ENCODE measurements around the gene UGT1A3.
A peak's percentile ranks its signal among the peaks of the same experiment; 100 is the strongest.
"Not testable (repeated sequence)": the region's sequence is repeated elsewhere in the genome, so short reads cannot be mapped to it uniquely, and the experiment has no call there.

The UGT1A3 gene

GRCh38 chr2:233707940-233708644 is 20.8 kb upstream of the UGT1A3 start:
- DNase-seq (ENCODE audit: low read depth in 2 of 2) = no peak

- DNase-seq (ENCODE audit: low read depth in 2 of 2) = no peak
Observed at GRCh38 chr2:233708942-233709341, 19.9 kb upstream of the UGT1A3 start.

- DNase-seq (ENCODE audit: low read depth in 2 of 2) = peak; percentile 48 to 56
Observed at GRCh38 chr2:233711312-233712008, 17.4 kb upstream of the UGT1A3 start.

- no peak for DNase-seq (ENCODE audit: low read depth in 2 of 2)
Observed at GRCh38 chr2:233712611-233713261, 16.1 kb upstream of the UGT1A3 start, which contains the start of gene UGT1A5. Gene UGT1A5, plus strand, starts transcription at chr2:233712907. Its CDS starts 85 bp downstream, at chr2:233712992.

- no peak for DNase-seq (ENCODE audit: low read depth in 2 of 2)
Observed at GRCh38 chr2:233713262-233713615, 15.6 kb upstream of the UGT1A3 start.

GRCh38 chr2:233714121-233714520 is 14.7 kb upstream of the UGT1A3 start:
- no peak for DNase-seq (ENCODE audit: low read depth in 2 of 2)

GRCh38 chr2:233718552-233718951 is 10.3 kb upstream of the UGT1A3 start, which contains the start of gene UGT1A4:
Gene UGT1A4, plus strand, starts transcription at chr2:233718736. Its CDS starts 85 bp downstream, at chr2:233718821.
- no peak for DNase-seq (ENCODE audit: low read depth in 2 of 2)

GRCh38 chr2:233736868-233737653 is 8.2 kb downstream of the UGT1A3 start:
- DNase-seq (ENCODE audit: low read depth in 2 of 2) = not testable (repeated sequence)

GRCh38 chr2:233740870-233741269 is 12.0 kb downstream of the UGT1A3 start:
- no peak for DNase-seq (ENCODE audit: low read depth in 2 of 2)

- DNase-seq (ENCODE audit: low read depth in 2 of 2) = no peak
Observed at GRCh38 chr2:233743464-233744259, 14.8 kb downstream of the UGT1A3 start.

- DNase-seq (ENCODE audit: low read depth in 2 of 2) = no peak
Observed at GRCh38 chr2:233745073-233745755, 16.4 kb downstream of the UGT1A3 start.

GRCh38 chr2:233745838-233746237 is 17.0 kb downstream of the UGT1A3 start:
- not testable (repeated sequence) for DNase-seq (ENCODE audit: low read depth in 2 of 2)

GRCh38 chr2:233746475-233747282 is 17.8 kb downstream of the UGT1A3 start:
- no peak for DNase-seq (ENCODE audit: low read depth in 2 of 2)

GRCh38 chr2:233747283-233747544 is 18.4 kb downstream of the UGT1A3 start:
- DNase-seq (ENCODE audit: low read depth in 2 of 2) = no peak

- DNase-seq (ENCODE audit: low read depth in 2 of 2) = not testable (repeated sequence)
Observed at GRCh38 chr2:233750689-233751088, 21.8 kb downstream of the UGT1A3 start.

GRCh38 chr2:233751212-233752009 is 22.6 kb downstream of the UGT1A3 start:
- DNase-seq (ENCODE audit: low read depth in 2 of 2) = not testable (repeated sequence)

- DNase-seq (ENCODE audit: low read depth in 2 of 2) = no peak
Observed at GRCh38 chr2:233754872-233755611, 26.2 kb downstream of the UGT1A3 start.

GRCh38 chr2:233756429-233757081 is 27.7 kb downstream of the UGT1A3 start:
- no peak for DNase-seq (ENCODE audit: low read depth in 2 of 2)

Measured in stimulated activated CD4-positive, alpha-beta T cell treated with anti-CD3 and anti-CD28 coated beads, Interleukin-1b, Interleukin-23, amount 100 ng/mL, for 4 hours (primary cell).